Adrenal gland (tissue), 5 donors: Measurements from ENCODE around the gene TGFA.

Experiments used
- CTCF ChIP-seq, 6 experiments: fragments of 450-650 bp in 4 of 6; fragments of 200-600 bp in 2 of 6; sonication (generic) in 1 of 6; IDR thresholded peaks; 1 replicate in 5 of 6; 2 replicates in 1 of 6; pipeline versions ENCODE4 v1.5.1 to v1.8.0; 2016 to 2021; ENCODE audit warnings: antibody characterized with exemption in 6 of 6, mild to moderate bottlenecking in 2 of 6, moderate library complexity in 1 of 6
- POLR2A ChIP-seq, 2 donors: fragments of 450-650 bp; IDR thresholded peaks; one replicate each; pipeline ENCODE4 v1.6.1; 2017; ENCODE audit warnings: antibody characterized with exemption in 2 of 2, mild to moderate bottlenecking in 2 of 2, moderate library complexity in 1 of 2
- donor health status: DM: no; HTN: no; CAD: no.

GRCh38 chr2:70501215-70501614, 52.4 kb downstream of the TGFA start:
- TF ChIP-seq CTCF (IDR thresholded peaks at IDR 0.05) = no peak
- no peak for TF ChIP-seq POLR2A (IDR thresholded peaks at IDR 0.05)
